Heart left ventricle (tissue), 13 donors: Measurements from ENCODE around the gene CCNY.

Source experiments
- CTCF ChIP-seq, 12 donors: fragments of 200-600 bp; sonication (generic) in 4 of 12; IDR thresholded peaks; one replicate each; pipeline versions ENCODE4 v1.5.0 to v1.8.0; 2018 to 2022; ENCODE audit warnings: antibody characterized with exemption in 12 of 12, mild to moderate bottlenecking in 5 of 12
- POLR2A ChIP-seq, 2 donors: fragments of 450-650 bp; IDR thresholded peaks; one replicate each; pipeline ENCODE4 v1.6.1; 2017; ENCODE audit warnings: antibody characterized with exemption in 2 of 2, mild to moderate bottlenecking in 2 of 2, moderate library complexity in 2 of 2
- donor health status: ischemic (EF 13 %, LVEDD 7.1; RV severe dilation, severe dysfunction).
- donor health status: DM: no; HTN: yes; CAD: no.
- donor health status: DM: no; HTN: no; CAD: no.
- donor health status: ischemic (EF 25% LVEDD 6.9; RV normal size, moderate dysfunction).
- donor health status: ischemic (EF 25% LVEDD 5.7; RV mildly dilated, moderate dysfunction).
- donor health status: ischemic (EF 35%, LVEDD 5.7; RV mildly dilated, moderate dysfunction).
- donor health status: nonischemic (EF 11% LVEDD 7.7; RV severe dilation, severe dysfunction).
- donor health status: DM: yes; HTN: yes; CAD: no.
- donor health status: PGD.
- donor health status: ischemic (EF 29% LVEDD 5.4; RV normal size, mild dysfunction).
- donor health status: nonischemic (EF 23%, LVEDD 6.1; RV moderate dilation, normal function).

DNA sequence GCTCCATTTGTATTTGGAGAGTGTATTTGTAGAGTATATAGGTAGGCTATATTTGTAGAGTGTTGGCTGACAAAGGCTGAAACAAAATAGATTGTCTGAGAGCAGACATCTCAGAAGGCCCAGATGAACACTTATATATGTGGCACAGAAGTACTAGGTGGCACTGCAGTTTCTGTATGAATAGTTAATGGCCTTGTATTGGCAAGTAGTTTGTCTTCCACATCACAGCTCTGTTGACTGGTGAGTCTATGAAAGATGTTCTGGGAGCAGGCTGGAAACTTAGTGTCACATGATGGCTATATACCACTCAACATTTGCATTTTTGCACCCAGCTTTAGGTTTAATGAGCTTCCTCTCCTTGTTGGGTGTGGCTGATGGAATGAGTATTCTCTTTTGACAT is 51.9 kb downstream of the CCNY start:
- TF ChIP-seq CTCF (IDR thresholded peaks at IDR 0.05) (no peak), POLR2A (IDR thresholded peaks at IDR 0.05) (no peak)
